Measurements from ENCODE around the gene SLC16A1. TPM values are rescaled to one million over a fixed set of nuclear protein-coding genes. Genes with fewer than 3 reads are reported as not detected.

SLC16A1 gene
- polyA plus RNA-seq, 1 of the 3 experiments (the other 2 are of a cell fraction) = 34.2 TPM

DNA sequence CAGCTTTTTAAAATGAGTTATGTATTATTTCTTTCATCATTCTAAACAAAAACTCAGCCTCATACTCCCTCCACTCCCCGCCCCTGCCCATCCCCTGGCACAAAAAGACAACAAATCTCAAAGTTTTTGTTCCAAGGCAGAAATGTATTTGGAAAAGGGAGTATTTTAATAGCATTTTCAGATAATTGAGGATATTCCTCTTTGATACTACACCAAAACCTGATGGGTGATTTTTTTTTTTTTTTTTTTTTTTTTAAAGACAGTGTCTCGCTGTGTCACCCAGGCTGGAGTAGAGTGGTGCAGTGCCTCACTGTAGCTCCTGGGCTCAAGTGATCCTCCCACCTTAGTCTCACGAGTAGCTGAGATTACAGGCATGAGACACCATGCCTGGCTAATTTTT, 16.2 kb downstream of the SLC16A1 start (continued):
- TF ChIP-seq USF1 (IDR thresholded peaks at IDR 0.05; ENCODE audit: borderline replicate concordance, low read depth) (no peak), RFX5 (IDR thresholded peaks at IDR 0.05; ENCODE audit: low read length) (no peak)

DNA sequence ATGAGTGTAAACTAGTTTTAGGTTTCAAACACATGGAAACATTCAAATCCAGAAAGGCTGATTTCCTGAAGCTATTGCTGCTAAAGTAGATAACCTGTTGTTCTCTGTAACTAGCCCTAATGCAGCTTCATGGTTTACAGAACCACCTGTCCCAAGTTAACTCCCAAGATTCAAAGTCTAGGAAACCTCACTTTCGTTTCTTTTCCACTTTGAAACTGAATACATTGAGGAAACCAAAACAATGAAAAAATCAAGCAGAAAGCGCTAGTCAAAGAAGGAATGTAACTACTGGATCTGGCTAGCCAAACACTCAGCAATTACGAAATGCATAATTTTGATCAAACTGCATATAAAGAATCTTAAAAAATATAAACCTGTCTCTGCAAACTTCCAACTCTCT, 17.8 kb downstream of the SLC16A1 start:
- H2AFZ ChIP-seq (ENCODE audit: low read depth) = no peak overlapping the region
- 85% methylated on average over 3 of the region's 3 CpGs for WGBS (ENCODE audit: low lambda C conversion rate)
- no peaks in the 10 kb centered on the region for H3K27me3 ChIP-seq (ENCODE audit: insufficient read depth)
- H4K20me1 ChIP-seq (ENCODE audit: insufficient read depth) = no peaks in the 10 kb centered on the region
- DNase-seq = no peak
- H3K4me2 ChIP-seq = 0 out of 2 replicates have a peak overlapping the region, but pooled peaks have one; percentile 11
- TF ChIP-seq CHD2 (IDR thresholded peaks at IDR 0.05; ENCODE audit: low read length, partially characterized antibody) (no peak), YY1 (IDR thresholded peaks at IDR 0.05; ENCODE audit: low read depth) (no peak), EZH2phosphoT487 (IDR thresholded peaks at IDR 0.05; ENCODE audit: borderline replicate concordance, low read depth) (no peak), SMC3 (IDR thresholded peaks at IDR 0.05; ENCODE audit: low read depth, low read length) (no peak), GATA2 (CRISPR knock-in tag; IDR thresholded peaks at IDR 0.05) (no peak), FOXJ3 (CRISPR knock-in tag; IDR thresholded peaks at IDR 0.05) (no peak), GABPA (IDR thresholded peaks at IDR 0.05; ENCODE audit: low read depth) (no peak), USF1 (IDR thresholded peaks at IDR 0.05; ENCODE audit: borderline replicate concordance, low read depth) (no peak)
- TF ChIP-seq, protein P1, sequence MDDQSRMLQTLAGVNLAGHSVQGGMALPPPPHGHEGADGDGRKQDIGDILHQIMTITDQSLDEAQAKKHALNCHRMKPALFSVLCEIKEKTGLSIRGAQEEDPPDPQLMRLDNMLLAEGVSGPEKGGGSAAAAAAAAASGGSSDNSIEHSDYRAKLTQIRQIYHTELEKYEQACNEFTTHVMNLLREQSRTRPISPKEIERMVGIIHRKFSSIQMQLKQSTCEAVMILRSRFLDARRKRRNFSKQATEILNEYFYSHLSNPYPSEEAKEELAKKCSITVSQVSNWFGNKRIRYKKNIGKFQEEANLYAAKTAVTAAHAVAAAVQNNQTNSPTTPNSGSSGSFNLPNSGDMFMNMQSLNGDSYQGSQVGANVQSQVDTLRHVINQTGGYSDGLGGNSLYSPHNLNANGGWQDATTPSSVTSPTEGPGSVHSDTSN (IDR thresholded peaks at IDR 0.05) = no peak
- no peak overlapping the region for H3K4me3 ChIP-seq (ENCODE audit: low read depth in 2 of 2, low read length in 1 of 2)
- H3K79me2 ChIP-seq (ENCODE audit: insufficient read depth) = peaks cover 74% of the 10 kb centered on the region
- peaks cover 36% of the 10 kb centered on the region for H3F3A ChIP-seq (replicated peaks; ENCODE audit: insufficient read depth)
- no peaks in the 10 kb centered on the region for H3K9me2 ChIP-seq
- peak overlapping the region; percentile 36 to 93; a peak in 2 of 4 replicates for H3K27ac ChIP-seq (ENCODE audit: low read depth in 2 of 2, low read length in 1 of 2)
- no peak overlapping the region for H3K9ac ChIP-seq
- ChIA-PET CTCF (interaction anchor here (1.2 to 1.5 kb wide), 2 partner anchors 10 to 223 kb away, joined by 3 to 4 read pairs; partner anchors contain the start of gene PPM1J), POLR2A (no interaction called here)
- no peaks in the 10 kb centered on the region for H3K9me3 ChIP-seq
- peaks cover 12 to 48% of the 10 kb centered on the region in 2 experiments for H3K4me1 ChIP-seq (ENCODE audit: control insufficient read depth in 1 of 2, insufficient read depth in 2 of 2, low read depth in 1 of 2, low read length in 1 of 2)
- no peaks in the 10 kb centered on the region for H3K36me3 ChIP-seq (replicated peaks in 1 of 2; ENCODE audit: control insufficient read depth in 1 of 2, insufficient read depth in 2 of 2, low read length in 1 of 2)

GRCh38 chr1:112937495-112937894, 18.5 kb downstream of the SLC16A1 start:
- peaks cover 75% of the 10 kb centered on the region for H3K79me2 ChIP-seq (ENCODE audit: insufficient read depth)
- H3K4me3 ChIP-seq (ENCODE audit: low read depth in 2 of 2, low read length in 1 of 2) = no peak overlapping the region
- no peak for DNase-seq
- POLR2A ChIA-PET = interaction anchor here (0.6 to 1.5 kb wide), 2 partner anchors 19 to 171 kb away, joined by 3 read pairs; partner anchors contain the start of gene SLC16A1
- H4K20me1 ChIP-seq (ENCODE audit: insufficient read depth) = no peaks in the 10 kb centered on the region
- H3F3A ChIP-seq (replicated peaks; ENCODE audit: insufficient read depth) = peaks cover 36% of the 10 kb centered on the region
- no peaks in the 10 kb centered on the region for H3K9me2 ChIP-seq
- H3K9ac ChIP-seq = no peak overlapping the region
- TF ChIP-seq TCF12 (IDR thresholded peaks at IDR 0.05) (no peak), POLR2AphosphoS5 (IDR thresholded peaks at IDR 0.05; ENCODE audit: low read depth, low read length) (no peak), EZH2phosphoT487 (IDR thresholded peaks at IDR 0.05; ENCODE audit: borderline replicate concordance, low read depth) (no peak), NFIC (IDR thresholded peaks at IDR 0.05; ENCODE audit: borderline replicate concordance) (no peak), USF1 (IDR thresholded peaks at IDR 0.05; ENCODE audit: borderline replicate concordance, low read depth) (no peak), RXRA (IDR thresholded peaks at IDR 0.05; ENCODE audit: borderline replicate concordance, low read depth) (no peak), IRF3 (IDR thresholded peaks at IDR 0.05; ENCODE audit: low read depth, low read length) (no peak), RCOR1 (IDR thresholded peaks at IDR 0.05; ENCODE audit: low read length) (no peak)
- TF ChIP-seq, protein P1 (IDR thresholded peaks at IDR 0.05) = no peak
- CTCF ChIA-PET = interaction anchor here (1.0 to 1.5 kb wide), 4 partner anchors 11 to 222 kb away, joined by 3 to 5 read pairs (median 4); partner anchors contain the start of gene PPM1J
- no peaks in the 10 kb centered on the region for H3K9me3 ChIP-seq
- H3K4me2 ChIP-seq = 0 out of 2 replicates have a peak overlapping the region, but pooled peaks have one; percentile 11
- peak overlapping the region; percentile 36 to 93 for H3K27ac ChIP-seq (ENCODE audit: low read depth in 2 of 2, low read length in 1 of 2)
- H3K4me1 ChIP-seq (ENCODE audit: control insufficient read depth in 1 of 2, insufficient read depth in 2 of 2, low read depth in 1 of 2, low read length in 1 of 2) = peaks cover 12 to 48% of the 10 kb centered on the region in 2 experiments
- H3K27me3 ChIP-seq (ENCODE audit: insufficient read depth) = no peaks in the 10 kb centered on the region
- H3K36me3 ChIP-seq (replicated peaks in 1 of 2; ENCODE audit: control insufficient read depth in 1 of 2, insufficient read depth in 2 of 2, low read length in 1 of 2) = no peaks in the 10 kb centered on the region
- H2AFZ ChIP-seq (ENCODE audit: low read depth) = no peak overlapping the region
